ENCODE results near the gene FBXL17.

DNA sequence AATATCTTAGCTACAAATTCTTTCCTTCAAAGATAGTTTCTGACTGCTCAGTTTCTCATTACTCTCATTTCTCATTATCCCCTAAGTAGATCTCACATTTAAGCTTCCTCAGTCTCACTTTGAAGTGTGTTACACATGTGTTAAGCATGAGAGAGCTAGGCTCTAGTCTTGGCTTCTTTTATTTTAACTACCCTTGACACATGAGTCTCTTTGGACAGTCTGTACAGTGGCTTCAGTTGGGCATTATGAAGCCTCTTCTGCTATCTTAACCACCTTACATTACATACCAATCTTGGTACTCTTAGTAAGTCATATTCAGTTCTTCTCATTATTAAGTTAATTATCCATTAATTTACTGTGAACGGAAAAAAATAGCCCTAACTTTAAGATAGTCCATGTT is 232.5 kb downstream of the FBXL17 start:
- TF ChIP-seq RFX5 (IDR thresholded peaks at IDR 0.05; ENCODE audit: low read length) (no peak), GABPA (IDR thresholded peaks at IDR 0.05; ENCODE audit: low read depth) (no peak), EP300 (IDR thresholded peaks at IDR 0.05; ENCODE audit: borderline replicate concordance in 1 of 2, low read depth in 1 of 2, low read length in 1 of 2) (no peak), MEF2A (IDR thresholded peaks at IDR 0.05; ENCODE audit: borderline replicate concordance, low read depth) (no peak), POLR2AphosphoS5 (IDR thresholded peaks at IDR 0.05; ENCODE audit: low read depth, low read length) (no peak), EZH2phosphoT487 (IDR thresholded peaks at IDR 0.05; ENCODE audit: borderline replicate concordance, low read depth) (no peak), YY1 (IDR thresholded peaks at IDR 0.05; ENCODE audit: low read depth) (no peak), RXRA (IDR thresholded peaks at IDR 0.05; ENCODE audit: borderline replicate concordance, low read depth) (no peak)
- TF ChIP-seq, protein P1, sequence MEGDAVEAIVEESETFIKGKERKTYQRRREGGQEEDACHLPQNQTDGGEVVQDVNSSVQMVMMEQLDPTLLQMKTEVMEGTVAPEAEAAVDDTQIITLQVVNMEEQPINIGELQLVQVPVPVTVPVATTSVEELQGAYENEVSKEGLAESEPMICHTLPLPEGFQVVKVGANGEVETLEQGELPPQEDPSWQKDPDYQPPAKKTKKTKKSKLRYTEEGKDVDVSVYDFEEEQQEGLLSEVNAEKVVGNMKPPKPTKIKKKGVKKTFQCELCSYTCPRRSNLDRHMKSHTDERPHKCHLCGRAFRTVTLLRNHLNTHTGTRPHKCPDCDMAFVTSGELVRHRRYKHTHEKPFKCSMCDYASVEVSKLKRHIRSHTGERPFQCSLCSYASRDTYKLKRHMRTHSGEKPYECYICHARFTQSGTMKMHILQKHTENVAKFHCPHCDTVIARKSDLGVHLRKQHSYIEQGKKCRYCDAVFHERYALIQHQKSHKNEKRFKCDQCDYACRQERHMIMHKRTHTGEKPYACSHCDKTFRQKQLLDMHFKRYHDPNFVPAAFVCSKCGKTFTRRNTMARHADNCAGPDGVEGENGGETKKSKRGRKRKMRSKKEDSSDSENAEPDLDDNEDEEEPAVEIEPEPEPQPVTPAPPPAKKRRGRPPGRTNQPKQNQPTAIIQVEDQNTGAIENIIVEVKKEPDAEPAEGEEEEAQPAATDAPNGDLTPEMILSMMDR (IDR thresholded peaks at IDR 0.05) = no peak
- TF ChIP-seq, protein P2, sequence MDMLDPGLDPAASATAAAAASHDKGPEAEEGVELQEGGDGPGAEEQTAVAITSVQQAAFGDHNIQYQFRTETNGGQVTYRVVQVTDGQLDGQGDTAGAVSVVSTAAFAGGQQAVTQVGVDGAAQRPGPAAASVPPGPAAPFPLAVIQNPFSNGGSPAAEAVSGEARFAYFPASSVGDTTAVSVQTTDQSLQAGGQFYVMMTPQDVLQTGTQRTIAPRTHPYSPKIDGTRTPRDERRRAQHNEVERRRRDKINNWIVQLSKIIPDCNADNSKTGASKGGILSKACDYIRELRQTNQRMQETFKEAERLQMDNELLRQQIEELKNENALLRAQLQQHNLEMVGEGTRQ (IDR thresholded peaks at IDR 0.05; ENCODE audit: borderline replicate concordance, low read depth, low read length) = no peak

Data from SK-N-SH (cell line).